ENCODE results near the gene KIF3C. TPM values are rescaled to one million over a fixed set of nuclear protein-coding genes. Genes with fewer than 3 reads are reported as not detected.

Gene KIF3C
- total RNA-seq, 1 experiment from 2014 or later, result 39.5 TPM

DNA sequence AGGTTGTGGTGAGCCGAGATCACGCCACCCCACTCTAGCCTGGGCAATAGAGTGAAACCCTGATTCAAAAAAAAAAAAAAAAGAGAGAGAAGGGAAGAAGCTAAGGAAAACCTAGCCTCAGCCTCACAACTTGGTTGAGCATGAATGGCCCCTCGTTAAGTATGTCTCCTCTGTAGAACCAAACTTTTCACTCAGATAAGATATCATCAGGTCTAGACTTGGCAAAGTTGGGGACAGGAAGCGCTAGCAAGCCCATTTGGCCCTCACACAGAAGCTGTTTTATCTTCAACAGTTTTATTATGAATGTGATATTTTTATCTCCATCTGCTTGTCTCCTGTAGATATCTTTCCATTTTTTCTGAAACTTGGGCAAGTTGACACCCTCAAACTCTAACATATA lies 100.5 kb downstream of the KIF3C start:
- H3K9me3 ChIP-seq (ENCODE audit: low read depth, low read length, poor library complexity, severe bottlenecking), result no peaks in the 10 kb centered on the region
- POLR2A ChIA-PET (ENCODE audit: low non-redundant PET), result no interaction called here
- no TSS peak for BruUV-seq (replicated peaks)
- H3K27me3 ChIP-seq (replicated peaks; ENCODE audit: insufficient read depth, low read depth, low read length, poor library complexity), result no peaks in the 10 kb centered on the region
- CTCF ChIA-PET, result no interaction called here
- H3K27ac ChIP-seq (ENCODE audit: low read depth, low read length, poor library complexity, severe bottlenecking), result no peak overlapping the region
- DNase-seq (ENCODE audit: low spot score), result no peak
- no peak for TF ChIP-seq EZH2 (IDR thresholded peaks at IDR 0.05; ENCODE audit: borderline replicate concordance, low read depth, low read length, poor library complexity, severe bottlenecking)
- TF ChIP-seq, protein P1, sequence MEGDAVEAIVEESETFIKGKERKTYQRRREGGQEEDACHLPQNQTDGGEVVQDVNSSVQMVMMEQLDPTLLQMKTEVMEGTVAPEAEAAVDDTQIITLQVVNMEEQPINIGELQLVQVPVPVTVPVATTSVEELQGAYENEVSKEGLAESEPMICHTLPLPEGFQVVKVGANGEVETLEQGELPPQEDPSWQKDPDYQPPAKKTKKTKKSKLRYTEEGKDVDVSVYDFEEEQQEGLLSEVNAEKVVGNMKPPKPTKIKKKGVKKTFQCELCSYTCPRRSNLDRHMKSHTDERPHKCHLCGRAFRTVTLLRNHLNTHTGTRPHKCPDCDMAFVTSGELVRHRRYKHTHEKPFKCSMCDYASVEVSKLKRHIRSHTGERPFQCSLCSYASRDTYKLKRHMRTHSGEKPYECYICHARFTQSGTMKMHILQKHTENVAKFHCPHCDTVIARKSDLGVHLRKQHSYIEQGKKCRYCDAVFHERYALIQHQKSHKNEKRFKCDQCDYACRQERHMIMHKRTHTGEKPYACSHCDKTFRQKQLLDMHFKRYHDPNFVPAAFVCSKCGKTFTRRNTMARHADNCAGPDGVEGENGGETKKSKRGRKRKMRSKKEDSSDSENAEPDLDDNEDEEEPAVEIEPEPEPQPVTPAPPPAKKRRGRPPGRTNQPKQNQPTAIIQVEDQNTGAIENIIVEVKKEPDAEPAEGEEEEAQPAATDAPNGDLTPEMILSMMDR (conservative IDR thresholded peaks at IDR 0.05; ENCODE audit: low read depth, low read length), result no peak
- H3K4me1 ChIP-seq (ENCODE audit: insufficient read depth, low read length, poor library complexity, severe bottlenecking), result peaks cover 11% of the 10 kb centered on the region
- H3K4me3 ChIP-seq (ENCODE audit: low read depth, low read length, poor library complexity, severe bottlenecking), result no peak overlapping the region
- H3K36me3 ChIP-seq (ENCODE audit: insufficient read depth, low read length, poor library complexity, severe bottlenecking), result no peaks in the 10 kb centered on the region
- intact Hi-C loops (cut with micrococcal nuclease; ENCODE audit: unreplicated experiment), result no loop called here

DNA sequence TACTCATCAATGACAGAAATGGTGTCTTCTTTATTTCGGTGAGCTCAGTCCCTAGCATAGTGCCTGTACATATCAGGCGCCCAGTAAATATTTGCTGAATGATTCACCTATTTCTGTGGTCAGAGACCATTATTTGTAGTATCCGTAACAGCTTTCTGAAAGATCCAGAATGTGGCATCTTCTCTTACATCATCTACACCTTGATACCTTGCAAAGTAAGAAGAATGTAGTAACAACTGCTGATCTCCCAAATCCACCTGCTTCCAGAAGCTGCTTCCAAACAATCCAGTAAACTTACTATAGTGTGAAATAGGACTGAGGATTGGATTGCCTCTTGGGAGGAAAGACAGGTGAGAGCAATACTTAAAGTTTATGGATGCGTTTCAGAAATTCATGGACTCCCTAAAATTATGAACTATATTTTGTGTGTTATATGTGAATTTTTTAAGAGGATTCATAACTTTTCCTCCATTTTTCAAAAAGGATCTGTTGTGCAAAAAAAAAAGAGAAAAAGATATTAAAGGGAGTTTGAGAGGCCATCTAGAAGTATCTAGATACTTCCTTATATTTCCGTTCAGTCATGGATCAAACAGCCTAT lies 103.1 kb downstream of the KIF3C start:
- CTCF ChIA-PET, result interaction anchor here (0.8 to 0.9 kb wide), 2 partner anchors 27 to 364 kb away, joined by 3 read pairs; no protein-coding TSS in a partner anchor
- DNase-seq (ENCODE audit: low spot score), result no peak

DNA sequence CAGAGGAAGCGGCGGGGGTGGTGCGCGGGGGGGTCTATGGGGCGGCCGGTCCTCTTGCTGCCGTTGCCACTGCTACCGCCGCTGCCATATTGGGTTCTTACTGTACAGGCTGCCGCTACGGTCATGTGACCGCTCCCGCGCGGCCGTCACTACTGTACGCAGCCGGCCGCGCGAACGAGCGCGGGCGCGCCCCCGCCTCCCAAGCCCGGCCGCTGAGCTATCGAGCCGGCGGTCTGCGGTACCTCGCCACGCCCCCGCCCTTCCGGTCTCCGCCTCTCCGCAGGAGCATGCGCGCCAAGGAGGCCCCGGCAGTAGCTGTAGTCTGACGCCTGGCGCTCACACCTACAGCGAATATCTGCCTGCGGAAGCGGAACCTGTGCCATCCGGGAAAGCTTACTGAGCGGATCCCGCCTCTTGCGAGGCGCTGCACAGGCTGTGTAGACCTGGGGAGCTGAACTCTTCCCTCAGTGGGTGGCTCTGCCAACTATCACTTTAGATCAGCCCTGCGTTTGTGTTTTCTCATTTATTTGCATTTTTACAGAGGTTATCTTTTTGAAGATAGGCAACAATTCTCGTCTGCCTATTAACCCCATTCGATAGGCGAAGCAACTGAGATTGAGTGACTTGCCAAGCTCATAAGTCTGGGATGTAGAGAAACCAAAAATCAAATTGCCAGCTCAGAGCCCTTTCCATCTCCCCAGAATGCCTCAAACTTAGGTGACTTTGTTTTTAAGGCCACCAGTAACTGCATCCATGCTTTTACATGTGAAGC lies 103.8 kb downstream of the KIF3C start, which contains the start of gene ASXL2:
Gene ASXL2, minus strand, starts transcription at position 127 of the 772 bp plus-strand sequence. CDS start 265 bp downstream, outside the sequence.
- no peaks in the 10 kb centered on the region for H3K9me3 ChIP-seq (ENCODE audit: low read depth, low read length, poor library complexity, severe bottlenecking)
- intact Hi-C loops (cut with micrococcal nuclease; ENCODE audit: unreplicated experiment), result no loop called here
- H3K36me3 ChIP-seq (ENCODE audit: insufficient read depth, low read length, poor library complexity, severe bottlenecking), result no peaks in the 10 kb centered on the region
- BruUV-seq (replicated peaks), result TSS peak; percentile 93
- DNase-seq (ENCODE audit: low spot score), result peak; percentile 98
- TF ChIP-seq EZH2 (IDR thresholded peaks at IDR 0.05; ENCODE audit: borderline replicate concordance, low read depth, low read length, poor library complexity, severe bottlenecking), result no peak
- TF ChIP-seq, protein P1 (conservative IDR thresholded peaks at IDR 0.05; ENCODE audit: low read depth, low read length), result no peak
- peak within 1 kb of the TSS; percentile 92 for H3K27ac ChIP-seq (ENCODE audit: low read depth, low read length, poor library complexity, severe bottlenecking)
- no peaks in the 10 kb centered on the region for H3K27me3 ChIP-seq (replicated peaks; ENCODE audit: insufficient read depth, low read depth, low read length, poor library complexity)
- POLR2A ChIA-PET (ENCODE audit: low non-redundant PET), result interaction anchor here (0.6 kb wide), 3 partner anchors 24 to 389 kb away, joined by 4 to 12 read pairs (median 5); no protein-coding TSS in a partner anchor
- peaks cover 20% of the 10 kb centered on the region for H3K4me1 ChIP-seq (ENCODE audit: insufficient read depth, low read length, poor library complexity, severe bottlenecking)
- H3K4me3 ChIP-seq (ENCODE audit: low read depth, low read length, poor library complexity, severe bottlenecking), result peak within 1 kb of the TSS; percentile 97
- CTCF ChIA-PET, result interaction anchor here (0.5 to 0.9 kb wide), 4 partner anchors 11 to 364 kb away, joined by 3 to 4 read pairs (median 3); no protein-coding TSS in a partner anchor

More for the DNA sequence above, 103.1 kb downstream of the KIF3C start:
- TF ChIP-seq, protein P1 (conservative IDR thresholded peaks at IDR 0.05; ENCODE audit: low read depth, low read length), result no peak
- no peak for TF ChIP-seq EZH2 (IDR thresholded peaks at IDR 0.05; ENCODE audit: borderline replicate concordance, low read depth, low read length, poor library complexity, severe bottlenecking)
- peak overlapping the region; percentile 97 for H3K4me3 ChIP-seq (ENCODE audit: low read depth, low read length, poor library complexity, severe bottlenecking)
- no peaks in the 10 kb centered on the region for H3K27me3 ChIP-seq (replicated peaks; ENCODE audit: insufficient read depth, low read depth, low read length, poor library complexity)
- H3K36me3 ChIP-seq (ENCODE audit: insufficient read depth, low read length, poor library complexity, severe bottlenecking), result no peaks in the 10 kb centered on the region
- H3K9me3 ChIP-seq (ENCODE audit: low read depth, low read length, poor library complexity, severe bottlenecking), result no peaks in the 10 kb centered on the region
- H3K4me1 ChIP-seq (ENCODE audit: insufficient read depth, low read length, poor library complexity, severe bottlenecking), result peaks cover 20% of the 10 kb centered on the region
- BruUV-seq (replicated peaks), result no TSS peak
- intact Hi-C loops (cut with micrococcal nuclease; ENCODE audit: unreplicated experiment), result no loop called here
- POLR2A ChIA-PET (ENCODE audit: low non-redundant PET), result no interaction called here
- H3K27ac ChIP-seq (ENCODE audit: low read depth, low read length, poor library complexity, severe bottlenecking), result peak overlapping the region; percentile 92
